Activated CD4-positive, alpha-beta T cell treated with anti-CD3 and anti-CD28 coated beads for 36 hours (primary cell): ENCODE data around the gene FAM149B1. TPM values are rescaled to one million over a fixed set of nuclear protein-coding genes. Genes with fewer than 3 reads are reported as not detected.
A peak's percentile ranks its signal among the peaks of the same experiment; 100 is the strongest.

Source experiments
- ATAC-seq: fragments of 200-7000 bp; cut with Tn5 transposase; one replicate; pipeline ENCODE4 v1.10.0; 2021; ENCODE audit warnings: mild to moderate bottlenecking, moderate library complexity
- CTCF ChIA-PET: fragments of 350-600 bp; sonication (Branson Sonifier 250); formaldehyde crosslinking; loops from one replicate; lab custom pipeline; 2021; ENCODE audit warnings: antibody characterized with exemption; lab: Charles Lee
- POLR2A ChIA-PET: fragments of 350-600 bp; sonication (Branson Sonifier 250); formaldehyde crosslinking; loops from one replicate; lab custom pipeline; 2021; ENCODE audit warnings: antibody characterized with exemption, inconsistent platforms; lab: Charles Lee
- DNase-seq: peaks from one replicate; pipeline ENCODE4 v3.0.0-alpha.2; 2020
- H3K27ac Mint-ChIP-seq: one replicate; pipeline ENCODE4 v1.8.0; 2021; ENCODE audit warnings: mixed read lengths
- H3K27me3 Mint-ChIP-seq: one replicate; pipeline ENCODE4 v1.8.0; 2021; ENCODE audit warnings: mixed read lengths
- H3K36me3 Mint-ChIP-seq: one replicate; pipeline ENCODE4 v1.8.0; 2021; ENCODE audit warnings: low read depth, mixed read lengths
- H3K4me1 Mint-ChIP-seq: one replicate; pipeline ENCODE4 v1.8.0; 2021; ENCODE audit warnings: mixed read lengths
- H3K4me3 Mint-ChIP-seq: one replicate; pipeline ENCODE4 v1.8.0; 2021; ENCODE audit warnings: mild to moderate bottlenecking, moderate library complexity, mixed read lengths
- H3K9me3 Mint-ChIP-seq: one replicate; pipeline ENCODE4 v1.8.0; 2021; ENCODE audit warnings: low read depth, mixed read lengths
- intact Hi-C, 2 experiments: fragments of 100-400 bp; cut with DNase I in 1 of 2; cut with micrococcal nuclease in 1 of 2; formaldehyde crosslinking; loops; one replicate each; pipeline versions ENCODE4 v1.14.2 to v1.15.1; 2022 to 2024; cut with DNase I, micrococcal nuclease
- total RNA-seq, 2 experiments: library from RNA; stranded (reverse); gene quantifications; one replicate each; pipeline ENCODE4 v1.2.3, GENCODE V29; 2021

The FAM149B1 gene
- total RNA-seq, 2 experiments from 2014 or later: 16.0 to 18.6 TPM

GRCh38 chr10:73262880-73263555 is 95.1 kb downstream of the FAM149B1 start:
- no peak overlapping the region for H3K4me3 Mint-ChIP-seq
- no peak overlapping the region for H3K27ac Mint-ChIP-seq
- ChIA-PET CTCF (interaction anchor here (0.7 to 2.1 kb wide), 5 partner anchors 9 to 511 kb away, joined by 3 to 20 read pairs (median 3); partner anchors contain the start of gene MRPS16), POLR2A (interaction anchor here (1.8 kb wide), 1 partner anchor 10 kb away, joined by 3 read pairs; the partner anchor contains the start of gene MRPS16)
- peaks cover 3% of the 10 kb centered on the region for H3K4me1 Mint-ChIP-seq
- ATAC-seq (no peak), DNase-seq (no peak)
- H3K36me3 Mint-ChIP-seq: no peaks in the 10 kb centered on the region
- H3K9me3 Mint-ChIP-seq: peaks cover 7% of the 10 kb centered on the region
- H3K27me3 Mint-ChIP-seq: no peaks in the 10 kb centered on the region
- intact Hi-C loops: no loop called here

GRCh38 chr10:73263693-73264347 is 95.9 kb downstream of the FAM149B1 start:
- Mint-ChIP-seq H3K4me3 (no peak overlapping the region), H3K9me3 (peaks cover 5% of the 10 kb centered on the region), H3K27ac (no peak overlapping the region), H3K27me3 (no peaks in the 10 kb centered on the region), H3K4me1 (peaks cover 3% of the 10 kb centered on the region), H3K36me3 (no peaks in the 10 kb centered on the region)
- intact Hi-C loops: loop anchor here in 1 of 2 experiments (1.0 kb wide), 1 partner anchor 380 kb away; no protein-coding TSS in a partner anchor
- POLR2A ChIA-PET: interaction anchor here (1.0 kb wide), 1 partner anchor 17 kb away, joined by 4 read pairs; the partner anchor contains the start of gene DNAJC9
- CTCF ChIA-PET: interaction anchor here (1.0 to 2.1 kb wide), 10 partner anchors 8 to 381 kb away, joined by 3 to 20 read pairs (median 4); partner anchors contain the start of genes DNAJC9 and MRPS16
- ATAC-seq (no peak), DNase-seq (peak; percentile 7)

GRCh38 chr10:73264423-73264822 is 96.5 kb downstream of the FAM149B1 start:
- DNase-seq (no peak), ATAC-seq (no peak)
- ChIA-PET POLR2A (interaction anchor here (1.0 kb wide), 1 partner anchor 18 kb away, joined by 4 read pairs; the partner anchor contains the start of gene DNAJC9), CTCF (interaction anchor here (1.0 to 2.1 kb wide), 8 partner anchors 8 to 380 kb away, joined by 3 to 20 read pairs (median 4); partner anchors contain the start of genes DNAJC9 and MRPS16)
- Mint-ChIP-seq H3K36me3 (no peaks in the 10 kb centered on the region), H3K27me3 (no peaks in the 10 kb centered on the region), H3K27ac (no peak overlapping the region), H3K9me3 (no peaks in the 10 kb centered on the region), H3K4me3 (no peak overlapping the region), H3K4me1 (peaks cover 3% of the 10 kb centered on the region)
- intact Hi-C loops: loop anchor here in 1 of 2 experiments (1.0 kb wide), 1 partner anchor 380 kb away; no protein-coding TSS in a partner anchor

- DNase-seq (no peak), ATAC-seq (no peak)
- H3K4me1 Mint-ChIP-seq: no peaks in the 10 kb centered on the region
- H3K9me3 Mint-ChIP-seq: no peaks in the 10 kb centered on the region
- no peak overlapping the region for H3K4me3 Mint-ChIP-seq
- intact Hi-C loops: no loop called here
- ChIA-PET CTCF (no interaction called here), POLR2A (interaction anchor here (0.6 kb wide), 1 partner anchor 119 kb away, joined by 4 read pairs; no protein-coding TSS in a partner anchor)
- H3K27ac Mint-ChIP-seq: no peak overlapping the region
- H3K27me3 Mint-ChIP-seq: no peaks in the 10 kb centered on the region
- H3K36me3 Mint-ChIP-seq: no peaks in the 10 kb centered on the region
Measured at GRCh38 chr10:73281097-73281496, 113.2 kb downstream of the FAM149B1 start.

- peaks cover 7% of the 10 kb centered on the region for H3K36me3 Mint-ChIP-seq
- no peak overlapping the region for H3K4me3 Mint-ChIP-seq
- no peaks in the 10 kb centered on the region for H3K4me1 Mint-ChIP-seq
- ChIA-PET CTCF (no interaction called here), POLR2A (no interaction called here)
- intact Hi-C loops: no loop called here
- no peak overlapping the region for H3K27ac Mint-ChIP-seq
- H3K27me3 Mint-ChIP-seq: no peaks in the 10 kb centered on the region
- DNase-seq (no peak), ATAC-seq (no peak)
- H3K9me3 Mint-ChIP-seq: no peaks in the 10 kb centered on the region
Measured at GRCh38 chr10:73287441-73287840, 119.5 kb downstream of the FAM149B1 start.

GRCh38 chr10:73289958-73290357 is 122.0 kb downstream of the FAM149B1 start:
- H3K36me3 Mint-ChIP-seq: peaks cover 7% of the 10 kb centered on the region
- DNase-seq (no peak), ATAC-seq (no peak)
- no peak overlapping the region for H3K27ac Mint-ChIP-seq
- intact Hi-C loops: no loop called here
- ChIA-PET POLR2A (no interaction called here), CTCF (no interaction called here)
- no peaks in the 10 kb centered on the region for H3K9me3 Mint-ChIP-seq
- no peak overlapping the region for H3K4me3 Mint-ChIP-seq
- H3K27me3 Mint-ChIP-seq: no peaks in the 10 kb centered on the region
- H3K4me1 Mint-ChIP-seq: no peaks in the 10 kb centered on the region

- Mint-ChIP-seq H3K27me3 (no peaks in the 10 kb centered on the region), H3K4me1 (no peaks in the 10 kb centered on the region), H3K27ac (no peak overlapping the region), H3K36me3 (peaks cover 7% of the 10 kb centered on the region), H3K9me3 (no peaks in the 10 kb centered on the region), H3K4me3 (no peak overlapping the region)
- ATAC-seq (no peak), DNase-seq (no peak)
- ChIA-PET POLR2A (no interaction called here), CTCF (interaction anchor here (0.6 kb wide), 1 partner anchor 264 kb away, joined by 3 read pairs; no protein-coding TSS in a partner anchor)
- intact Hi-C loops: no loop called here
Measured at GRCh38 chr10:73293461-73293860, 125.5 kb downstream of the FAM149B1 start.

Other genes with a start within 250 kb of the FAM149B1 start
- gene PLA2G12B, start 213.3 kb upstream of the FAM149B1 start, total RNA-seq: not detected
- gene P4HA1, start 71.3 kb upstream of the FAM149B1 start, total RNA-seq: 10 to 100 TPM; 51.8 to 58.5 TPM
- gene NUDT13, start 57.7 kb upstream of the FAM149B1 start, total RNA-seq: 1 to 10 TPM; 1.6 to 2.2 TPM
- gene ECD, start 111 bp upstream of the FAM149B1 start, total RNA-seq: 10 to 100 TPM; 41.0 to 50.7 TPM
- gene DNAJC9, start 79.1 kb downstream of the FAM149B1 start, total RNA-seq: 10 to 100 TPM; 36.9 to 45.4 TPM
- 100 to 1,000 TPM; 123 to 138 TPM for gene MRPS16, start 84.5 kb downstream of the FAM149B1 start, total RNA-seq
- under 1 TPM; 0.58 to 0.71 TPM for gene CFAP70, start 190.7 kb downstream of the FAM149B1 start, total RNA-seq
- 100 to 1,000 TPM in 1 of 2 experiments, 10 to 100 TPM in 1; 94.6 to 118 TPM for gene ANXA7, start 245.9 kb downstream of the FAM149B1 start, total RNA-seq